GM19455 (cell line): ENCODE results near the gene MORC2.

Experiments
- ATAC-seq: cut with Tn5 transposase; IDR thresholded peaks from one replicate; pipeline ENCODE4 v1.9.1; 2021; ENCODE audit not compliant: unreplicated experiment

MORC2 gene

DNA sequence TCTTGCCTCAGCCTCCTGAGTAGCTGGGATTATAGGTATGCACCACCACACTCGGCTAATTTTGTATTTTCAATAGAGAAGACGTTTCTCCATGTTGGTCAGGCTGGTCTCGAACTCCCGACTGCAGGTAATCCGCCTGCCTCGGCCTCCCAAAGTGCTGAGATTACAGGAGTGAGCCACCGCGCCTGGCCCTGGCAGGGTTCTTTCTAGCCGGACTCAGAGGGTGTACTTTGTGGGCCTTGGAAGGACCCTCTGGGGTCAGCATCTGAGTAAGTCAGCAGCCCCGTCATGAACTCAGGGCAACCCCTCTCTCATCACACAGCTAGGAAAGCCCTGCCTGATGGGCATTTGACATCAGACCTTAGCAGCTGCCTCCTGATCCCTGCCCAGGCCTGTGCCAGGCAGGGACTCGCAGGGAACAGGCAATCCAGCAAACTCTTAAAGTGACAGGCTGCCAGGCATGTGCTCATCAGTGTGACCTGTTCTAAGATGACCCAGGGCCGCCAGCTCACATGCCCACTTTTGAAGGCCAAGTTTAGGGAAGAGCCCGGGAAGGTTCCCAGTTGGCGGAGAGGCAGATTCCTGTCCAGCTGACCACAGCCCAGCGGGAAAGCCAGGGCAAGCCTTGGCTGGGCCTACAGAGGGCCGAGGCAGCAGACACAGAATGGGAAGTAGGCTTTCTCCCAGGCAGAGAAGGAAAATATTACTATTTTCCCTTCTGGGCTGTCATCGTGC is 92.9 kb downstream of the MORC2 start:
- ATAC-seq: no peak
